ENCODE measurements around the gene CD274.
"Not testable (repeated sequence)": the region's sequence is repeated elsewhere in the genome, so short reads cannot be mapped to it uniquely, and the experiment has no call there.

DNA sequence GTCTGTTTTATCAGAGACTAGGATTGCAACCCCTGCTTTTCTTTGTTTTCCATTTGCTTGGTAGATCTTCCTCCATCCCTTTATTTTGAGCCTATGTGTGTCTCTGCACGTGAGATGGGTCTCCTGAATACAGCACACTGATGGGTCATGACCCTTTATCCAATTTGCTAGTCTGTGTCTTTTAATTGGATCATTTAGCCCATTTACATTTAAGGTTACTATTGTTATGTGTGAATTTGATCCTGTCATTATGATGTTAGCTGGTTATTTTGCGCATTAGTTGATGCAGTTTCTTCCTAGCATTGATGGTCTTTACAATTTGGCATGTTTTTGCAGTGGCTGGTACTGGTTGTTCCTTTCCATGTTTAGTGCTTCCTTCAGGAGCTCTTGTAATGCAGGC lies 25.3 kb downstream of the CD274 start:
- TF ChIP-seq, protein P1, sequence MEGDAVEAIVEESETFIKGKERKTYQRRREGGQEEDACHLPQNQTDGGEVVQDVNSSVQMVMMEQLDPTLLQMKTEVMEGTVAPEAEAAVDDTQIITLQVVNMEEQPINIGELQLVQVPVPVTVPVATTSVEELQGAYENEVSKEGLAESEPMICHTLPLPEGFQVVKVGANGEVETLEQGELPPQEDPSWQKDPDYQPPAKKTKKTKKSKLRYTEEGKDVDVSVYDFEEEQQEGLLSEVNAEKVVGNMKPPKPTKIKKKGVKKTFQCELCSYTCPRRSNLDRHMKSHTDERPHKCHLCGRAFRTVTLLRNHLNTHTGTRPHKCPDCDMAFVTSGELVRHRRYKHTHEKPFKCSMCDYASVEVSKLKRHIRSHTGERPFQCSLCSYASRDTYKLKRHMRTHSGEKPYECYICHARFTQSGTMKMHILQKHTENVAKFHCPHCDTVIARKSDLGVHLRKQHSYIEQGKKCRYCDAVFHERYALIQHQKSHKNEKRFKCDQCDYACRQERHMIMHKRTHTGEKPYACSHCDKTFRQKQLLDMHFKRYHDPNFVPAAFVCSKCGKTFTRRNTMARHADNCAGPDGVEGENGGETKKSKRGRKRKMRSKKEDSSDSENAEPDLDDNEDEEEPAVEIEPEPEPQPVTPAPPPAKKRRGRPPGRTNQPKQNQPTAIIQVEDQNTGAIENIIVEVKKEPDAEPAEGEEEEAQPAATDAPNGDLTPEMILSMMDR (IDR thresholded peaks at IDR 0.05), result not testable (repeated sequence)
- TF ChIP-seq POLR2A (IDR thresholded peaks at IDR 0.05), result not testable (repeated sequence)

All from esophagus squamous epithelium (tissue), 4 donors.